H1 (cell line): ENCODE results near the gene SLC51B. TPM values are rescaled to one million over a fixed set of nuclear protein-coding genes. Genes with fewer than 3 reads are reported as not detected.
A peak's percentile ranks its signal among the peaks of the same experiment; 100 is the strongest.

Experiments used
- CTCF ChIA-PET: fragments of 300-600 bp; sonication (Branson Sonifier 250); formaldehyde crosslinking; loops from one replicate; lab custom pipeline; 2021; ENCODE audit not compliant: partially characterized antibody; lab: Charles Lee
- POLR2A ChIA-PET: fragments of 300-600 bp; sonication (Branson Sonifier 250); formaldehyde crosslinking; loops from one replicate; lab custom pipeline; 2021; ENCODE audit warnings: inconsistent platforms; ENCODE audit not compliant: partially characterized antibody; lab: Charles Lee
- DNase-seq, 2 experiments: peaks; one replicate each; pipeline versions ENCODE4 v3.0.0 to v3.0.0-alpha.2; 2010 to 2022; ENCODE audit warnings: low spot score in 2 of 2, low read depth in 1 of 2, mixed read lengths in 1 of 2
- FAIRE-seq: peaks from 2 replicates; lab custom pipeline; 2011; peaks lifted over from hg19 to GRCh38; lab: Jason Lieb, UNC
- H2AFZ ChIP-seq: 2 replicates; pipeline ENCODE4 v1.8.1; 2012; ENCODE audit warnings: low read length, inconsistent platforms
- H2AK5ac ChIP-seq: 2 replicates; pipeline ENCODE4 v1.6.1; 2013; ENCODE audit warnings: low read depth, low read length
- H2BK120ac ChIP-seq: replicated peaks from 2 replicates; pipeline ENCODE3; 2013; ENCODE audit warnings: low read depth, low read length, inconsistent platforms
- H2BK12ac ChIP-seq: 2 replicates; pipeline ENCODE4 v1.6.1; 2013; ENCODE audit warnings: low read depth, low read length
- H2BK15ac ChIP-seq: 2 replicates; pipeline ENCODE4 v1.6.1; 2013; ENCODE audit warnings: low read length
- H2BK20ac ChIP-seq: 2 replicates; pipeline ENCODE4 v1.6.1; 2013; ENCODE audit warnings: low read length
- H2BK5ac ChIP-seq: 2 replicates; pipeline ENCODE4 v1.6.1; 2013; ENCODE audit warnings: low read depth, low read length
- H3K14ac ChIP-seq: 2 replicates; pipeline ENCODE4 v1.6.1; 2013; ENCODE audit warnings: inconsistent platforms; ENCODE audit not compliant: insufficient read length
- H3K18ac ChIP-seq: 2 replicates; pipeline ENCODE4 v1.6.1; 2013; ENCODE audit warnings: low read length; ENCODE audit errors: extremely low read depth
- H3K23ac ChIP-seq: 2 replicates; pipeline ENCODE4 v1.6.1; 2013; ENCODE audit warnings: inconsistent platforms; ENCODE audit not compliant: insufficient read length
- H3K23me2 ChIP-seq: 2 replicates; pipeline ENCODE4 v1.6.1; 2013; ENCODE audit warnings: low read depth, low read length
- H3K27ac ChIP-seq: 2 replicates; pipeline ENCODE4 v1.6.1; 2011; ENCODE audit warnings: low read depth, low read length, inconsistent platforms
- H3K27me3 ChIP-seq, 4 experiments: replicated peaks in 1 of 4; 1 replicate in 1 of 4; 2 replicates in 3 of 4; pipeline versions ENCODE4 v1.6.1 to v1.8.1; 2011 to 2013; ENCODE audit warnings: low read length in 3 of 4, mild to moderate bottlenecking in 3 of 4, inconsistent platforms in 2 of 4, mixed read lengths in 2 of 4, moderate library complexity in 1 of 4; ENCODE audit not compliant: control insufficient read depth in 3 of 4, insufficient read depth in 3 of 4; ENCODE audit errors: extremely low read depth in 1 of 4
- H3K36me3 ChIP-seq, 4 experiments: 2 replicates each; pipeline versions ENCODE4 v1.6.1 to v1.8.1; 2011 to 2013; ENCODE audit warnings: mild to moderate bottlenecking in 4 of 4, low read length in 3 of 4, moderate library complexity in 2 of 4, control low read depth in 1 of 4, inconsistent platforms in 1 of 4; ENCODE audit not compliant: insufficient read depth in 4 of 4, control insufficient read depth in 2 of 4
- H3K4ac ChIP-seq: replicated peaks from 2 replicates; pipeline ENCODE3; 2013; ENCODE audit warnings: low read length, low read depth, mixed read lengths, inconsistent platforms; ENCODE audit not compliant: insufficient read length
- H3K4me1 ChIP-seq, 4 experiments: replicated peaks in 1 of 4; 1 replicate in 1 of 4; 2 replicates in 3 of 4; pipeline versions ENCODE4 v1.6.1 to v1.8.1; 2011 to 2013; ENCODE audit warnings: low read length in 3 of 4, inconsistent platforms in 2 of 4, mixed read lengths in 1 of 4; ENCODE audit not compliant: insufficient read depth in 4 of 4, control insufficient read depth in 3 of 4
- H3K4me2 ChIP-seq, 2 experiments: 2 replicates each; pipeline versions ENCODE4 v1.6.1 to v1.8.1; 2011 to 2013; ENCODE audit warnings: low read depth in 2 of 2, low read length in 2 of 2, control low read depth in 1 of 2, inconsistent platforms in 1 of 2, mild to moderate bottlenecking in 1 of 2; ENCODE audit not compliant: insufficient read depth in 1 of 2
- H3K4me3 ChIP-seq, 4 experiments: fragments of 200-600, 300-600 bp in 1 of 4; sonication (generic), shearing (Covaris generic), sonication (Bioruptor Twin) in 1 of 4; 2 replicates each; pipeline versions ENCODE4 v1.5.1 to v1.8.1; 2011 to 2016; ENCODE audit warnings: low read length in 4 of 4, low read depth in 3 of 4, control low read depth in 2 of 4, inconsistent platforms in 2 of 4, mild to moderate bottlenecking in 2 of 4, mixed read lengths in 1 of 4, moderate library complexity in 1 of 4; ENCODE audit not compliant: insufficient read depth in 2 of 4; ENCODE audit errors: extremely low read depth in 1 of 4
- H3K56ac ChIP-seq: replicated peaks from 2 replicates; pipeline ENCODE3; 2013; ENCODE audit warnings: low read depth, mild to moderate bottlenecking, mixed read lengths, low read length, inconsistent platforms; ENCODE audit not compliant: insufficient read length
- H3K79me1 ChIP-seq: 2 replicates; pipeline ENCODE4 v1.6.1; 2013; ENCODE audit warnings: low read depth, low read length, control low read depth
- H3K79me2 ChIP-seq, 2 experiments: 2 replicates each; pipeline versions ENCODE4 v1.6.1 to v1.8.1; 2012 to 2013; ENCODE audit warnings: low read length in 2 of 2, mild to moderate bottlenecking in 2 of 2, inconsistent platforms in 1 of 2; ENCODE audit not compliant: insufficient read depth in 2 of 2, control insufficient read depth in 1 of 2
- H3K9ac ChIP-seq, 4 experiments: replicated peaks in 1 of 4; 1 replicate in 1 of 4; 2 replicates in 3 of 4; pipeline versions ENCODE4 v1.6.1 to v1.8.1; 2011 to 2013; ENCODE audit warnings: low read depth in 3 of 4, low read length in 3 of 4, control low read depth in 2 of 4, mild to moderate bottlenecking in 2 of 4, moderate library complexity in 2 of 4, inconsistent platforms in 1 of 4; ENCODE audit errors: extremely low read depth in 1 of 4
- H3K9me3 ChIP-seq, 2 experiments: 2 replicates each; pipeline versions ENCODE4 v1.6.1 to v1.8.1; 2012 to 2013; ENCODE audit warnings: mild to moderate bottlenecking in 2 of 2, moderate library complexity in 2 of 2, control low read depth in 1 of 2, inconsistent platforms in 1 of 2, low read depth in 1 of 2, low read length in 1 of 2, mixed read lengths in 1 of 2; ENCODE audit not compliant: insufficient read depth in 2 of 2
- H4K20me1 ChIP-seq, 2 experiments: replicated peaks in 1 of 2; 2 replicates each; pipeline versions ENCODE3 to v1.8.1; 2011 to 2013; ENCODE audit warnings: inconsistent platforms in 2 of 2, low read length in 2 of 2, mild to moderate bottlenecking in 1 of 2; ENCODE audit not compliant: insufficient read depth in 2 of 2, control insufficient read depth in 1 of 2
- H4K5ac ChIP-seq: 2 replicates; pipeline ENCODE4 v1.6.1; 2013; ENCODE audit warnings: low read length, low read depth, mixed read lengths, inconsistent platforms; ENCODE audit not compliant: insufficient read length
- H4K8ac ChIP-seq: 2 replicates; pipeline ENCODE4 v1.8.0; 2013; ENCODE audit warnings: mild to moderate bottlenecking, moderate library complexity, low read length, inconsistent platforms; ENCODE audit not compliant: insufficient read depth; ENCODE audit errors: extremely low read depth
- H4K91ac ChIP-seq: replicated peaks from 2 replicates; pipeline ENCODE3; 2013; ENCODE audit warnings: low read length, mixed read lengths, inconsistent platforms; ENCODE audit not compliant: insufficient read length
- CREB1 ChIP-seq: IDR thresholded peaks from 2 replicates; pipeline ENCODE4 v1.6.1; 2012; ENCODE audit warnings: inconsistent platforms
- RFX5 ChIP-seq: IDR thresholded peaks from 2 replicates; pipeline ENCODE4 v1.6.1; 2011; ENCODE audit warnings: low read depth, low read length, improper control_type of control experiment, borderline replicate concordance
- SIN3A ChIP-seq, 2 experiments: IDR thresholded peaks in 1 of 2; conservative IDR thresholded peaks in 1 of 2; 2 replicates each; pipeline ENCODE4 v1.6.1; 2011 to 2012; ENCODE audit warnings: low read length in 2 of 2, improper control_type of control experiment in 1 of 2, low read depth in 1 of 2, mild to moderate bottlenecking in 1 of 2
- TBP ChIP-seq: IDR thresholded peaks from 2 replicates; pipeline ENCODE4 v1.6.1; 2011; ENCODE audit warnings: low read depth, low read length, improper control_type of control experiment
- WGBS, 2 experiments: shearing (Covaris generic) in 1 of 2; methylation state at CpG; one replicate each; pipeline versions ENCODE4 v1.1.6 to v1.1.7; 2013 to 2015; ENCODE audit warnings: low lambda C conversion rate in 2 of 2, mixed read lengths in 2 of 2, inconsistent platforms in 1 of 2, low coverage in 1 of 2, missing lambda C conversion rate in 1 of 2; ENCODE audit not compliant: insufficient replicate concordance in 2 of 2, insufficient coverage in 1 of 2, insufficient read length in 1 of 2; ENCODE audit errors: extremely low coverage in 1 of 2, missing lambda C conversion rate in 1 of 2; 5-methylcytosine and 5-hydroxymethylcytosine counted together
- polyA plus RNA-seq, 7 experiments: library from polyadenylated mRNA; depleted of rRNA in 3 of 7; stranded (reverse) in 5 of 7; unstranded in 2 of 7; fragments of >200 nt in 5 of 7; fragments of 200-250 nt in 2 of 7; gene quantifications; 1 replicate in 5 of 7; 2 replicates in 1 of 7; 4 replicates in 1 of 7; pipeline versions ENCODE4 v1.2.1 to v1.2.3, GENCODE V29; 2011 to 2013; ENCODE audit warnings: missing spikeins in 2 of 7, mixed read lengths in 2 of 7
- total RNA-seq: library from RNA; stranded (reverse); fragmentation: NEBNext Ultra II Directional; extraction: Animal tissue kit (Norgen Biotek cat#: 25700); gene quantifications from 2 replicates; pipeline ENCODE4 v1.2.1, GENCODE V29; 2021
- TF ChIP-seq, protein P1 (sequence below), 3 experiments: IDR thresholded peaks; 1 replicate in 2 of 3; 2 replicates in 1 of 3; pipeline versions ENCODE4 v1.5.1 to v1.6.1; 2011; ENCODE audit warnings: low read length in 3 of 3, mild to moderate bottlenecking in 3 of 3, inconsistent platforms in 2 of 3, low read depth in 1 of 3, moderate library complexity in 1 of 3; ENCODE audit not compliant: insufficient read depth in 1 of 3; ENCODE audit errors: control extremely low read depth in 1 of 3
- TF ChIP-seq, protein P2 (sequence below): IDR thresholded peaks from 2 replicates; pipeline ENCODE4 v1.6.1; 2012; ENCODE audit warnings: inconsistent platforms
- TF ChIP-seq, protein P3 (sequence below): IDR thresholded peaks from 2 replicates; pipeline ENCODE4 v1.6.1; 2012; ENCODE audit warnings: inconsistent platforms

The SLC51B gene
- total and polyA plus RNA-seq, 2 of the 8 experiments (the other 6 are each of a cell fraction or from before 2014, with no cell fraction given), result not detected

DNA sequence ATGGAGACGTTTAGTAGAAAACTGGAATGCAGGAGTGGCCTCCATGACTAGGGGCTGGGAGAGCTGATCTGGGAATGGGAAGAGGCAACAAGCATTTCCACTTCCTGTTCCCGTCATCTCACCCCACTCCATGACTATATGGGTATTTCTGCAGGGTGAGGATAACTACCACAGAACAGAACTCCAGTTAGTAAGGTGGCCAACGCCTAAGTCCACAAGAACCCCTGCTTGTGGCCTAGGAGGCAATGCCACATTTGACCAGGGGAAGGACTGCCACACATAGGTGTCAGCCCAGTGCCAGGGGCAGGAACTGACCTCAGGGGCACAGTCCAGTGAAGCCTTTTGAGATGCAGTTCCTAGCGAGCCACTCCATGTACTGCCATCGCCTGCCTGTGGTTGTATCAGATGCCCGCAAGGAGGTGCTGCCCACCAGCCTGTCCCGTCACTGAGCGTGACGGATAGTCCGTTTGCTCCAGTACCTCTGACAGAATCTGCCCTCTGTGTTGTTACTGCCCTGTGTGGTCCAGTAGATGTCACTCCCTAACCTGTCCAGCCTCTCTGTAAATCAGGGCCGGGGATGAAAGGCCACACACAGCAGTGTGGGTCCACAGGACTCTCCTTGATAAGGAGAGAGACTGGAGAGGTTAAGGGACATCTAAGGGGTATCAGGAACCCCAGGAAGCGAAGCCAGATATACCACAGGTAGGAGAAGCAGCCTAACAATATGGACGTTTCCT lies 12.2 kb upstream of the SLC51B start:
- no peak overlapping the region for H2BK5ac ChIP-seq
- FAIRE-seq, result peak; percentile 77
- TF ChIP-seq, protein P1, sequence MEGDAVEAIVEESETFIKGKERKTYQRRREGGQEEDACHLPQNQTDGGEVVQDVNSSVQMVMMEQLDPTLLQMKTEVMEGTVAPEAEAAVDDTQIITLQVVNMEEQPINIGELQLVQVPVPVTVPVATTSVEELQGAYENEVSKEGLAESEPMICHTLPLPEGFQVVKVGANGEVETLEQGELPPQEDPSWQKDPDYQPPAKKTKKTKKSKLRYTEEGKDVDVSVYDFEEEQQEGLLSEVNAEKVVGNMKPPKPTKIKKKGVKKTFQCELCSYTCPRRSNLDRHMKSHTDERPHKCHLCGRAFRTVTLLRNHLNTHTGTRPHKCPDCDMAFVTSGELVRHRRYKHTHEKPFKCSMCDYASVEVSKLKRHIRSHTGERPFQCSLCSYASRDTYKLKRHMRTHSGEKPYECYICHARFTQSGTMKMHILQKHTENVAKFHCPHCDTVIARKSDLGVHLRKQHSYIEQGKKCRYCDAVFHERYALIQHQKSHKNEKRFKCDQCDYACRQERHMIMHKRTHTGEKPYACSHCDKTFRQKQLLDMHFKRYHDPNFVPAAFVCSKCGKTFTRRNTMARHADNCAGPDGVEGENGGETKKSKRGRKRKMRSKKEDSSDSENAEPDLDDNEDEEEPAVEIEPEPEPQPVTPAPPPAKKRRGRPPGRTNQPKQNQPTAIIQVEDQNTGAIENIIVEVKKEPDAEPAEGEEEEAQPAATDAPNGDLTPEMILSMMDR (IDR thresholded peaks at IDR 0.05; ENCODE audit: control extremely low read depth in 1 of 3, insufficient read depth in 1 of 3, low read depth in 1 of 3, low read length in 3 of 3), result peak; percentile 95 to 99 (median 97)
- TF ChIP-seq, protein P2, sequence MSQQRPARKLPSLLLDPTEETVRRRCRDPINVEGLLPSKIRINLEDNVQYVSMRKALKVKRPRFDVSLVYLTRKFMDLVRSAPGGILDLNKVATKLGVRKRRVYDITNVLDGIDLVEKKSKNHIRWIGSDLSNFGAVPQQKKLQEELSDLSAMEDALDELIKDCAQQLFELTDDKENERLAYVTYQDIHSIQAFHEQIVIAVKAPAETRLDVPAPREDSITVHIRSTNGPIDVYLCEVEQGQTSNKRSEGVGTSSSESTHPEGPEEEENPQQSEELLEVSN, result no peak
- TF ChIP-seq TBP (no peak; the same call in 1 of the 2 replicates), CREB1 (peak; percentile 85), SIN3A (conservative IDR thresholded peaks at IDR 0.05 in 1 of 2, IDR thresholded peaks at IDR 0.05 in 1 of 2; ENCODE audit: low read depth in 1 of 2, low read length in 2 of 2) (peak in 1 of 2 experiments; percentile 79; a peak in 1 of 4 replicates), RFX5 (no peak)
- TF ChIP-seq, protein P3, sequence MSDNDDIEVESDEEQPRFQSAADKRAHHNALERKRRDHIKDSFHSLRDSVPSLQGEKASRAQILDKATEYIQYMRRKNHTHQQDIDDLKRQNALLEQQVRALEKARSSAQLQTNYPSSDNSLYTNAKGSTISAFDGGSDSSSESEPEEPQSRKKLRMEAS, result peak; percentile 44; the same call in 1 of the 2 replicates

More for the DNA sequence above, 12.2 kb upstream of the SLC51B start:
- Histone ChIP-seq H4K5ac (no peak overlapping the region), H4K91ac (no peak overlapping the region), H3K27ac (no peak overlapping the region), H3K14ac (no peak overlapping the region), H3K27me3 (no peaks in the 10 kb centered on the region), H3K23me2 (no peaks in the 10 kb centered on the region; the same call in 1 of the 2 replicates), H2BK15ac (peak overlapping the region; percentile 50; the same call in 1 of the 2 replicates), H2BK20ac (no peak overlapping the region), H3K4me3 (no peak overlapping the region), H4K8ac (no peak overlapping the region), H3K4me2 (peak overlapping the region in 1 of 2 experiments; percentile 9; a peak in 1 of 4 replicates), H3K4ac (no peak overlapping the region), H2AFZ (0 out of 2 replicates have a peak overlapping the region, but pooled peaks have one; percentile 11), H2AK5ac (no peak overlapping the region), H3K4me1 (peaks cover 0 to 2% (median 0%) of the 10 kb centered on the region in 4 experiments; a peak in 1 of 7 replicates), H3K23ac (no peak overlapping the region), H3K9me3 (no peaks in the 10 kb centered on the region), H4K20me1 (no peaks in the 10 kb centered on the region), H3K79me2 (peaks cover 0 to 7% of the 10 kb centered on the region in 2 experiments; a peak in 1 of 4 replicates), H3K9ac (no peak overlapping the region), H2BK12ac (no peak overlapping the region), H2BK120ac (no peak overlapping the region), H3K18ac (no peak overlapping the region; the same call in 1 of the 2 replicates), H3K56ac (no peak overlapping the region), H3K79me1 (peaks cover 4% of the 10 kb centered on the region; the same call in 1 of the 2 replicates), H3K36me3 (no peaks in the 10 kb centered on the region)
- peak; percentile 70 to 79 for DNase-seq
- ChIA-PET POLR2A (interaction anchor here (0.9 kb wide), 1 partner anchor 265 kb away, joined by 3 read pairs; no protein-coding TSS in a partner anchor), CTCF (interaction anchor here (0.6 to 6.5 kb wide), 37 partner anchors 8 to 264 kb away, joined by 3 to 57 read pairs (median 5); partner anchors contain the start of genes KBTBD13, PARP16, RASL12 and SLC51B)
- WGBS, 2 experiments, result 37% methylated on average over 13 of the region's 13 CpGs; no CpG with 5 or more reads in 1 of the 2 experiments
